COLO829 (cell line): ENCODE data around the gene PKIG.
"Not testable (repeated sequence)": the region's sequence is repeated elsewhere in the genome, so short reads cannot be mapped to it uniquely, and the experiment has no call there.

ENCODE experiments used
- DNase-seq: peaks from one replicate; pipeline ENCODE4 v3.0.0; 2012; ENCODE audit warnings: low spot score

Gene PKIG

GRCh38 chr20:44572551-44573500, 9.6 kb upstream of the PKIG start:
- peak; percentile 72 for DNase-seq

GRCh38 chr20:44573501-44573869, 8.9 kb upstream of the PKIG start:
- DNase-seq, result no peak

- no peak for DNase-seq
Measured at GRCh38 chr20:44574372-44574771, 8.0 kb upstream of the PKIG start.

- peak; percentile 46 for DNase-seq
Measured at GRCh38 chr20:44576297-44576696, 6.1 kb upstream of the PKIG start.

- peak; percentile 46 for DNase-seq
Measured at GRCh38 chr20:44579313-44580081, 2.9 kb upstream of the PKIG start.

GRCh38 chr20:44580581-44581268, 1.7 kb upstream of the PKIG start:
- DNase-seq, result no peak

- DNase-seq, result peak; percentile 38
Measured at GRCh38 chr20:44581515-44581914, 864 bp upstream of the PKIG start.

- DNase-seq, result no peak
Measured at GRCh38 chr20:44583157-44583556, 778 bp downstream of the PKIG start.

- DNase-seq, result no peak
Measured at GRCh38 chr20:44584162-44584561, 1.8 kb downstream of the PKIG start.

GRCh38 chr20:44585057-44585963, 2.9 kb downstream of the PKIG start:
- no peak for DNase-seq

- no peak for DNase-seq
Measured at GRCh38 chr20:44586289-44586911, 4.0 kb downstream of the PKIG start.

GRCh38 chr20:44587035-44587980, 4.9 kb downstream of the PKIG start:
- no peak for DNase-seq

GRCh38 chr20:44588321-44588720, 5.9 kb downstream of the PKIG start:
- DNase-seq, result not testable (repeated sequence)

GRCh38 chr20:44589537-44589936, 7.2 kb downstream of the PKIG start:
- DNase-seq, result no peak

- no peak for DNase-seq
Measured at GRCh38 chr20:44590980-44591778, 8.8 kb downstream of the PKIG start.

GRCh38 chr20:44592366-44592765, 10.0 kb downstream of the PKIG start:
- DNase-seq, result no peak

- no peak for DNase-seq
Measured at GRCh38 chr20:44593751-44594150, 11.4 kb downstream of the PKIG start.

- DNase-seq, result peak; percentile 48
Measured at GRCh38 chr20:44594730-44595129, 12.4 kb downstream of the PKIG start.

GRCh38 chr20:44596010-44596409, 13.6 kb downstream of the PKIG start:
- DNase-seq, result no peak
